ENCODE measurements around the gene VIPR2. TPM values are rescaled to one million over a fixed set of nuclear protein-coding genes. Genes with fewer than 3 reads are reported as not detected.
"Not testable (repeated sequence)": the region's sequence is repeated elsewhere in the genome, so short reads cannot be mapped to it uniquely, and the experiment has no call there.

VIPR2 gene
- total RNA-seq, 1 donor from 2014 or later, result 1.6 TPM

DNA sequence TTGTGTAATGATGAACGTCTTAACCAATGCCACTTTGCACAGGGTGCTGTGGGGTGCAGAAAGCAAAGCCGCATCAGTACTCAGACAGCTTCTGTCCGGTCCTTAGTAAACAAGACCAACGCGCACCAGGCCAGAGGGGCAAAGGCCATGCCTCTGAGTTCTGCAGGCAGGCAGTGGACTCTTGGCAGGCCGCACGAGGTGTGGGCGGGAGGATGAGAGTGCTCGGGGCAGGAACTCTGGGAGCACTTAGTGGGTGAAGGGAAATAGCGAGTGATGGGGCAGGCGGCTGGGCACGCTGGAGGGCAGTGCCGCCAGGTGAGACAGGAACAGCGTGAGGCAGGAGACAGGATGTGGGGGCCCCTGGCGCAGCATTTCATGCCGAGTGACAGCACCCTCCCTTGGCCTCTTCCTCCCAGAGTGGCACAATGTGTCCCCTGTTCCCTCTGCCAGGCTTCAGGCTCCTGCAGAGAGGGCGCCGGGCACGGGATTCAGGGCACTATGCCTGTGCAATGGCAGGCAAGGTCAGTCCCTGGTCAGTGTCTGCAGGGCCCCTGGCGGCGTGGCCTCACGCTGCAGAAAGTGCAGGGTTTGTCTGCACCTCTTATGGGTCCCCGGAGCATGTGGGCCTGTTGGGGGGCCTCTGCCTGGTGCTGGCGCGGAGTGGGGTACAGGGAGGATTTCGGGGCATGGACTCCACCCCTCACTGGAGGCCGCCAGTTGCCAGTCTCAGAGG, 60.4 kb downstream of the VIPR2 start:
- peaks cover 3% of the 10 kb centered on the region for H3K9me3 Mint-ChIP-seq
- peaks cover 2% of the 10 kb centered on the region for H3K4me1 Mint-ChIP-seq
- H3K36me3 Mint-ChIP-seq (ENCODE audit: low read depth), result no peaks in the 10 kb centered on the region
- H3K4me3 Mint-ChIP-seq, result no peak overlapping the region
- DNase-seq, result no peak
- no peak overlapping the region for H3K27ac Mint-ChIP-seq
- intact Hi-C loops (cut with micrococcal nuclease), result no loop called here
- H3K27me3 Mint-ChIP-seq, result peaks cover 3% of the 10 kb centered on the region

- peaks cover 2% of the 10 kb centered on the region for H3K4me1 Mint-ChIP-seq
- no peak overlapping the region for H3K27ac Mint-ChIP-seq
- no peak overlapping the region for H3K4me3 Mint-ChIP-seq
- no peaks in the 10 kb centered on the region for H3K36me3 Mint-ChIP-seq (ENCODE audit: low read depth)
- DNase-seq, result no peak
- intact Hi-C loops (cut with micrococcal nuclease), result no loop called here
- peaks cover 3% of the 10 kb centered on the region for H3K9me3 Mint-ChIP-seq
- peaks cover 3% of the 10 kb centered on the region for H3K27me3 Mint-ChIP-seq
Observed at GRCh38 chr7:159083698-159084068, 61.0 kb downstream of the VIPR2 start.

DNA sequence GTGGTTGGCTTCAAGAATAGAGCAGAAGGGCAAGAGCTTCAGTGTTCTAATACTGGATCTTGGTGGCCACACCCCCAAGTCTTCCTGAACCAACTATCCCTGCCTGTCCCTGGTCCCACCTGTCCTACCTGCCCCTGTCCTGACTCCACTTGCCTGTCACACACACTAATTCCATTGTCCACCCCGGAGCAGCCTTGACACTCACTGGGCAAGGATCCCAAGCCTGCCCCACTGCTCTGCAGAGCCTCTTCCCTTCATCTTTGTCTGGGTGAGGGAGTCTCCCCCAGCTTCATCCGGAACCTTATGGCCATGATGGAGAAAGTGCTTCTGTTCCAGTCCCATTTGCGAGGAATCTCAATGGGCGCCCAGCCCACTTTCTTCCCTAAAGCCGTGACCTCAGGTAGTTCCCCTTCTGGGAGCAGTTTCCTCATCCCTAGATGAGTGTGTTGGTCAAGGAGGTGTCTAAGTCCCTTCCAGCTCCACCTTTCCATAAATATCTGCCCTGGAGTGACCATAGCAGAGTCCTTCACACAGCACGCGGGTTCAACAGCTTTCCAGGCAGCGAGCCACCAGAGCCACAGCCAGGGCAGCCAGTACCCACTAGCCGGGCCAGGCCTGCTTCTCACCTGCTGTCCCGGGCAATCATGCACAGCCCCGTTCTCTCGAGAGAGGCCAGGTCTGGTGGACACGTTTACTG, 61.5 kb downstream of the VIPR2 start:
- Mint-ChIP-seq H3K36me3 (ENCODE audit: low read depth) (no peaks in the 10 kb centered on the region), H3K4me1 (peaks cover 2% of the 10 kb centered on the region), H3K27me3 (peaks cover 3% of the 10 kb centered on the region), H3K4me3 (no peak overlapping the region), H3K9me3 (peaks cover 3% of the 10 kb centered on the region), H3K27ac (no peak overlapping the region)
- intact Hi-C loops (cut with micrococcal nuclease), result no loop called here
- DNase-seq, result no peak

DNA sequence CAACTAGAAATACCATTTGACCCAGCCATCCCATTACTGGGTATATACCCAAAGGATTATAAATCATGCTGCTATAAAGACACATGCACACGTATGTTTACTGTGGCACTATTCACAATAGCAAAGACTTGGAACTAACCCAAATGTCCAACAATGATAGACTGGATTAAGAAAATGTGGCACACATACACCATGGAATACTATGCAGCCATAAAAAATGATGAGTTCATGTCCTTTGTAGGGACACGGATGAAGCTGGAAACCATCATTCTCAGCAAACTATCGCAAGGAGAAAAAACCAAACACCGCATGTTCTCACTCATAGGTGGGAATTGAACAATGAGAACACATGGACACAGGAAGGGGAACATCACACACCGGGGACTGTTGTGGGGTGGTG, 62.6 kb downstream of the VIPR2 start:
- H3K27me3 Mint-ChIP-seq; intact Hi-C loops (cut with micrococcal nuclease); H3K4me1 Mint-ChIP-seq; H3K9me3 Mint-ChIP-seq; H3K27ac Mint-ChIP-seq; DNase-seq; H3K4me3 Mint-ChIP-seq; H3K36me3 Mint-ChIP-seq (ENCODE audit: low read depth): not testable (repeated sequence)

DNA sequence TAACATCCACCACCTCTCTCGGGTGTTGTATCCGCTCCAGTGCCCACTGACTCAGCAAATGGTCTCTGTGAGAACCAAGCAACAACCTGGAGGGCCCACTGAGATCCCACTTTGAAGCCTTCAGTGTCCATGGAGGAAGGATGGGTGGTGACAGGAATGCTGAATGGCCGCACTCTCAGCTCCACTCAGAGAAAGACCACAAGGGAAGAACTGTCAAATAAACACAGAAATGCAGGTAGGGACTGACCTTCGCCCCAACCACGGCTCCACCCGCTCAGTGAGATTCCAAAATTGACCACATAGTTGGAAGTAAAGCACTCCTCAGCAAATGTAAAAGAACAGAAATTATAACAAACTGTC, 65.8 kb downstream of the VIPR2 start:
- no peak overlapping the region for H3K4me3 Mint-ChIP-seq
- DNase-seq, result no peak
- intact Hi-C loops (cut with micrococcal nuclease), result no loop called here
- H3K9me3 Mint-ChIP-seq, result peaks cover 3% of the 10 kb centered on the region
- peaks cover 9% of the 10 kb centered on the region for H3K27me3 Mint-ChIP-seq
- no peaks in the 10 kb centered on the region for H3K36me3 Mint-ChIP-seq (ENCODE audit: low read depth)
- no peak overlapping the region for H3K27ac Mint-ChIP-seq
- H3K4me1 Mint-ChIP-seq, result peaks cover 4% of the 10 kb centered on the region

- DNase-seq, result no peak
- Mint-ChIP-seq H3K27ac (no peak overlapping the region), H3K9me3 (peaks cover 3% of the 10 kb centered on the region), H3K4me3 (no peak overlapping the region), H3K27me3 (peaks cover 9% of the 10 kb centered on the region), H3K4me1 (peaks cover 4% of the 10 kb centered on the region), H3K36me3 (ENCODE audit: low read depth) (no peaks in the 10 kb centered on the region)
- intact Hi-C loops (cut with micrococcal nuclease), result no loop called here
Observed at GRCh38 chr7:159078193-159078910, 66.3 kb downstream of the VIPR2 start.

- H3K27me3 Mint-ChIP-seq, result peaks cover 9% of the 10 kb centered on the region
- peaks cover 3% of the 10 kb centered on the region for H3K9me3 Mint-ChIP-seq
- H3K27ac Mint-ChIP-seq, result no peak overlapping the region
- no peak overlapping the region for H3K4me3 Mint-ChIP-seq
- no peaks in the 10 kb centered on the region for H3K36me3 Mint-ChIP-seq (ENCODE audit: low read depth)
- H3K4me1 Mint-ChIP-seq, result peaks cover 5% of the 10 kb centered on the region
- intact Hi-C loops (cut with micrococcal nuclease), result no loop called here
- no peak for DNase-seq
Observed at GRCh38 chr7:159076333-159076732, 68.3 kb downstream of the VIPR2 start.

DNA sequence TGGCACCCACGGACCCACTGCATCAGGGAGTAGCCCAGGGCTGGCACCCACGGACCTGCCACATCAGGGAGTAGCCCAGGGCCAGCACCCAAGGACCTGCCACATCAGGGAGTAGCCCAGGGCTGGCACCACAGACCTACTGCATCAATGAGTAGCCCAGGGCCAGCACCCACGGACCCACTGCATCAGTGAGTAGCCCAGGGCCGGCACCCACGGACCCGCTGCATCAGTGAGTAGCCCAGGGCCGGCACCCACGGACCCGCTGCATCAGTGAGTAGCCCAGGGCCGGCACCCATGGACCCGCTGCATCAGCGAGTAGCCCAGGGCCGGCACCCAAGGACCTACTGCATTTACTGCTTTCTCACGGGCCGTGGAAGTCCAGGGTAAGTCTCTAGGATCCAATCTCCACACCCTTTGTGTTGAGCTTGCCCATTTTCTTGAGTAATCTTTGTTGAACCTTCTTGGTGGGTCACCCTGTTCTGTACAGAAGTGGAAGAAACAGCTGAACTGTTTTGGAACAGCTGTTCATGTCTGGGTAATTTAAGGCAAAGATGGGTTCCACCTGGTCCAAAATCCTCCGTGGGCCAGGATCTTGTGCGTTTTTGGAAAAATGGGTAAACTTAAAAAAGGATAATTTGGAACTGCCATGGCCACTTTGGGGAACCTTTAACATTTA, 69.0 kb downstream of the VIPR2 start:
- Mint-ChIP-seq H3K4me1 (peaks cover 10% of the 10 kb centered on the region), H3K27ac (no peak overlapping the region), H3K36me3 (ENCODE audit: low read depth) (no peaks in the 10 kb centered on the region), H3K4me3 (no peak overlapping the region), H3K27me3 (peaks cover 9% of the 10 kb centered on the region), H3K9me3 (peaks cover 3% of the 10 kb centered on the region)
- no peak for DNase-seq
- intact Hi-C loops (cut with micrococcal nuclease), result no loop called here

- Mint-ChIP-seq H3K36me3 (ENCODE audit: low read depth) (no peaks in the 10 kb centered on the region), H3K4me1 (peaks cover 26% of the 10 kb centered on the region), H3K4me3 (peak overlapping the region; percentile 35), H3K27ac (peak overlapping the region; percentile 80), H3K27me3 (no peaks in the 10 kb centered on the region), H3K9me3 (no peaks in the 10 kb centered on the region)
- intact Hi-C loops (cut with micrococcal nuclease), result loop anchor here (2.0 kb wide), 1 partner anchor 66 kb away; no protein-coding TSS in a partner anchor
- no peak for DNase-seq
Observed at GRCh38 chr7:159071260-159071659, 73.4 kb downstream of the VIPR2 start.

- Mint-ChIP-seq H3K27ac (peak overlapping the region; percentile 80), H3K27me3 (no peaks in the 10 kb centered on the region)
Observed at GRCh38 chr7:159070431-159071148, 74.1 kb downstream of the VIPR2 start.

GRCh38 chr7:159068893-159069448, 75.7 kb downstream of the VIPR2 start:
- H3K4me3 Mint-ChIP-seq, result no peak overlapping the region

More at GRCh38 chr7:159070431-159071148, 74.1 kb downstream of the VIPR2 start:
- H3K4me3 Mint-ChIP-seq, result peak overlapping the region; percentile 34
- H3K9me3 Mint-ChIP-seq, result no peaks in the 10 kb centered on the region
- H3K36me3 Mint-ChIP-seq (ENCODE audit: low read depth), result no peaks in the 10 kb centered on the region
- DNase-seq, result peak; percentile 81
- H3K4me1 Mint-ChIP-seq, result peaks cover 26% of the 10 kb centered on the region
- intact Hi-C loops (cut with micrococcal nuclease), result loop anchor here (2.0 kb wide), 1 partner anchor 66 kb away; no protein-coding TSS in a partner anchor

DNA sequence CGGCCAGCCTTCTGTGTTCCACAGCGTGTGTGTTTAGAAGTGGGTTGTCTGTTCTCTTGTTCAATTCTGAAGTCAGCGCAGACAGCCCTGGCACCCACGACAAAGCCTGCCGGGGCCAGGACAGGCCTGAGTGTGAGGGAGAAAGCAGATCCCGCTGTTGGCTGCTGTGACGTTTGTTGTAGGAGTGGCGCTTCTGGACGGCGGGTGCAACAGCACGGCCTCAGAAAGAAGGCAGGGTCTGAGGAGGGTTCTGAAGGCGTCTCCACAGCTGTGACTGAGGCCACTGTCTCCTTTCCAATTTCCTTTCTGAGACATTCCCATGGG, 76.2 kb downstream of the VIPR2 start:
- Mint-ChIP-seq H3K4me1 (peaks cover 26% of the 10 kb centered on the region), H3K4me3 (no peak overlapping the region)

More at GRCh38 chr7:159068893-159069448, 75.7 kb downstream of the VIPR2 start:
- peak; percentile 55 for DNase-seq
- H3K36me3 Mint-ChIP-seq (ENCODE audit: low read depth), result no peaks in the 10 kb centered on the region
- H3K27ac Mint-ChIP-seq, result no peak overlapping the region
- no peaks in the 10 kb centered on the region for H3K27me3 Mint-ChIP-seq
- H3K9me3 Mint-ChIP-seq, result no peaks in the 10 kb centered on the region
- peaks cover 26% of the 10 kb centered on the region for H3K4me1 Mint-ChIP-seq
- intact Hi-C loops (cut with micrococcal nuclease), result no loop called here

More for the DNA sequence above, 76.2 kb downstream of the VIPR2 start:
- peak; percentile 61 for DNase-seq
- H3K9me3 Mint-ChIP-seq, result no peaks in the 10 kb centered on the region
- no peak overlapping the region for H3K27ac Mint-ChIP-seq
- no peaks in the 10 kb centered on the region for H3K27me3 Mint-ChIP-seq
- H3K36me3 Mint-ChIP-seq (ENCODE audit: low read depth), result no peaks in the 10 kb centered on the region
- intact Hi-C loops (cut with micrococcal nuclease), result no loop called here

All from activated CD4-positive, alpha-beta T cell treated with anti-CD3 and anti-CD28 coated beads, Interleukin-2, amount 10 ng/mL, durations not matched to agents 24 days and 14 days (primary cell).